CD14-positive monocyte (primary cell): ENCODE results near the gene NUDT1. TPM values are rescaled to one million over a fixed set of nuclear protein-coding genes. Genes with fewer than 3 reads are reported as not detected.

Source experiments
- DNase-seq, 3 donors: peaks; one replicate each; pipeline ENCODE4 v3.0.0-alpha.2; 2011 to 2022
- H2AFZ ChIP-seq: 2 replicates; pipeline ENCODE4 v1.6.0; 2012; ENCODE audit warnings: mild to moderate bottlenecking, low read depth, low read length, inconsistent platforms; ENCODE audit not compliant: insufficient read depth, poor library complexity, severe bottlenecking
- H3K27ac ChIP-seq, 2 donors: 1 replicate in 1 of 2; 2 replicates in 1 of 2; pipeline ENCODE4 v1.5.1; 2012 to 2013; ENCODE audit warnings: low read length in 2 of 2, control low read depth in 1 of 2, inconsistent platforms in 1 of 2, low read depth in 1 of 2, mild to moderate bottlenecking in 1 of 2
- H3K27me3 ChIP-seq, 2 donors: one replicate each; pipeline versions ENCODE4 v1.6.0 to v1.6.1; 2011 to 2013; ENCODE audit warnings: low read length in 2 of 2; ENCODE audit not compliant: control insufficient read depth in 2 of 2, insufficient read depth in 2 of 2
- H3K36me3 ChIP-seq, 2 donors: replicated peaks in 1 of 2; 1 replicate in 1 of 2; 2 replicates in 1 of 2; pipeline versions ENCODE4 v1.5.1 to v1.6.1; 2012 to 2013; ENCODE audit warnings: low read length in 2 of 2, control low read depth in 1 of 2, inconsistent platforms in 1 of 2, mild to moderate bottlenecking in 1 of 2; ENCODE audit not compliant: insufficient read depth in 2 of 2, control insufficient read depth in 1 of 2
- H3K4me1 ChIP-seq, 2 donors: 1 replicate in 1 of 2; 2 replicates in 1 of 2; pipeline versions ENCODE4 v1.5.1 to v1.6.1; 2012 to 2013; ENCODE audit warnings: low read length in 2 of 2, control low read depth in 1 of 2, inconsistent platforms in 1 of 2, mild to moderate bottlenecking in 1 of 2, moderate library complexity in 1 of 2; ENCODE audit not compliant: insufficient read depth in 2 of 2, control insufficient read depth in 1 of 2
- H3K4me2 ChIP-seq: replicated peaks from 2 replicates; pipeline ENCODE3; 2012; ENCODE audit warnings: low read length, moderate library complexity, mild to moderate bottlenecking; ENCODE audit not compliant: poor library complexity, severe bottlenecking; ENCODE audit errors: extremely low read depth
- H3K4me3 ChIP-seq, 3 experiments: fragments of 200-600 bp in 1 of 3; sonication (generic) in 1 of 3; replicated peaks in 1 of 3; 1 replicate in 2 of 3; 2 replicates in 1 of 3; pipeline ENCODE4 v1.5.1; 2011 to 2013; ENCODE audit warnings: low read length in 3 of 3, mild to moderate bottlenecking in 3 of 3, control low read depth in 2 of 3, low read depth in 2 of 3, inconsistent platforms in 1 of 3, moderate library complexity in 1 of 3
- H3K79me2 ChIP-seq: 2 replicates; pipeline ENCODE4 v1.6.0; 2012; ENCODE audit warnings: mild to moderate bottlenecking, control low read depth, inconsistent platforms, low read length, moderate library complexity; ENCODE audit not compliant: insufficient read depth
- H3K9ac ChIP-seq: 2 replicates; pipeline ENCODE4 v1.6.0; 2017; ENCODE audit warnings: low read length, mild to moderate bottlenecking; ENCODE audit not compliant: insufficient read depth, poor library complexity, severe bottlenecking
- H3K9me3 ChIP-seq, 2 donors: replicated peaks in 1 of 2; 1 replicate in 1 of 2; 2 replicates in 1 of 2; pipeline versions ENCODE4 v1.5.1 to v1.6.1; 2012 to 2013; ENCODE audit warnings: low read length in 2 of 2, control low read depth in 1 of 2; ENCODE audit not compliant: control insufficient read depth in 1 of 2, insufficient read depth in 1 of 2
- H4K20me1 ChIP-seq: 2 replicates; pipeline ENCODE4 v1.6.0; 2012; ENCODE audit warnings: mild to moderate bottlenecking, low read length, control low read depth, moderate library complexity; ENCODE audit not compliant: insufficient read depth
- H3K27ac Mint-ChIP-seq, 7 donors: one replicate each; pipeline ENCODE4 v1.8.0; 2020; ENCODE audit warnings: mild to moderate bottlenecking in 7 of 7, mixed read lengths in 7 of 7, moderate library complexity in 6 of 7, inconsistent platforms in 2 of 7
- H3K27me3 Mint-ChIP-seq, 3 donors: one replicate each; pipeline ENCODE4 v1.8.0; 2021 to 2022; ENCODE audit warnings: low read depth in 3 of 3, mild to moderate bottlenecking in 3 of 3, mixed read lengths in 3 of 3, moderate library complexity in 3 of 3, inconsistent platforms in 1 of 3
- H3K36me3 Mint-ChIP-seq, 2 donors: one replicate each; pipeline ENCODE4 v1.8.0; 2020; ENCODE audit warnings: mixed read lengths in 2 of 2, inconsistent platforms in 1 of 2, mild to moderate bottlenecking in 1 of 2
- H3K4me1 Mint-ChIP-seq: one replicate; pipeline ENCODE4 v1.8.0; 2020; ENCODE audit warnings: mild to moderate bottlenecking, mixed read lengths
- H3K4me3 Mint-ChIP-seq, 2 donors: one replicate each; pipeline ENCODE4 v1.8.0; 2020; ENCODE audit warnings: mild to moderate bottlenecking in 2 of 2, mixed read lengths in 2 of 2, moderate library complexity in 1 of 2
- H3K9me3 Mint-ChIP-seq, 7 donors: one replicate each; pipeline ENCODE4 v1.8.0; 2020 to 2022; ENCODE audit warnings: mixed read lengths in 7 of 7, mild to moderate bottlenecking in 6 of 7, moderate library complexity in 6 of 7, inconsistent platforms in 2 of 7
- WGBS: methylation state at CpG from one replicate; pipeline ENCODE4 v1.1.5; 2013; ENCODE audit warnings: missing lambda C conversion rate; ENCODE audit not compliant: insufficient coverage; 5-methylcytosine and 5-hydroxymethylcytosine counted together
- intact Hi-C, 2 donors: fragments of 100-400 bp; cut with micrococcal nuclease; formaldehyde crosslinking; loops; one replicate each; pipeline versions ENCODE4 v1.15.0 to v1.15.1; 2023
- polyA plus RNA-seq, 3 donors: library from polyadenylated mRNA; depleted of rRNA in 1 of 3; unstranded in 2 of 3; stranded (reverse) in 1 of 3; fragments of 300-500 nt in 2 of 3; fragments of >200 nt in 1 of 3; fragmentation: Illumina TruSeq in 2 of 3; gene quantifications; 1 replicate in 2 of 3; 2 replicates in 1 of 3; pipeline ENCODE4 v1.2.3, GENCODE V29; 2012 to 2021
- TF ChIP-seq, protein P1 (sequence below): fragments of 200-600 bp; IDR thresholded peaks from one replicate; pipeline ENCODE4 v1.8.0; 2022; ENCODE audit warnings: antibody characterized with exemption, mild to moderate bottlenecking

Gene NUDT1
- polyA plus RNA-seq, 3 donors = 19.6 to 42.6 (median 40.8) TPM

DNA sequence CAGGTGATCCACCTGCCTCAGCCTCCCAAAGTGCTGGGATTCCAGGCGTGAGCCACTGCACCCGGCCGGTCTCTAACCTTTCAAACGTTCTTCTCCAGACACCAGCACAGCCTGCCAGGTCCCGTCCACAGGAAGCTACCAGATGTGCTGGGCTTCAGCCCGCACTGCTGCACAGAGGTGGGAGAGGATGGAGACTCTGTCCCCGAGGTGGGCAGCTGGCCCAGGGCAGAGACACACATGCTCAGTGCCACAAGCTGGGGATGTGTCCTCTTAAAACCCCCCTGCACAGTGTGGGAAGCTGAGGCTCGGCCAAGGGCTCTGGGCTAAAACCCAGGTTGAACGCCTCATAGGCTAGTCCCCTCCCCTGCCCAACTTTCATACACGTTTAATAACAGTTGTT, 9.4 kb downstream of the NUDT1 start:
- Mint-ChIP-seq H3K27ac (peak overlapping the region in 1 of 7 donors; percentile 83), H3K9me3 (no peaks in the 10 kb centered on the region), H3K4me1 (peaks cover 31% of the 10 kb centered on the region), H3K27me3 (no peaks in the 10 kb centered on the region), H3K4me3 (no peak overlapping the region), H3K36me3 (peaks cover 35 to 37% of the 10 kb centered on the region in 2 donors)
- no peak overlapping the region for H3K27ac ChIP-seq
- no peak overlapping the region for H3K9ac ChIP-seq
- no peak overlapping the region for H3K4me3 ChIP-seq
- intact Hi-C loops = no loop called here
- no peaks in the 10 kb centered on the region for H3K27me3 ChIP-seq
- no peak overlapping the region for H2AFZ ChIP-seq
- no peaks in the 10 kb centered on the region for H3K79me2 ChIP-seq
- peaks cover 26 to 28% of the 10 kb centered on the region in 2 donors for H3K4me1 ChIP-seq
- no peaks in the 10 kb centered on the region for H3K9me3 ChIP-seq
- H4K20me1 ChIP-seq = no peaks in the 10 kb centered on the region
- peaks cover 23 to 33% of the 10 kb centered on the region in 2 donors for H3K36me3 ChIP-seq
- H3K4me2 ChIP-seq = no peak overlapping the region
- DNase-seq = no peak
- 100% methylated on average over 1 of the region's 10 CpGs for WGBS
- TF ChIP-seq, protein P1, sequence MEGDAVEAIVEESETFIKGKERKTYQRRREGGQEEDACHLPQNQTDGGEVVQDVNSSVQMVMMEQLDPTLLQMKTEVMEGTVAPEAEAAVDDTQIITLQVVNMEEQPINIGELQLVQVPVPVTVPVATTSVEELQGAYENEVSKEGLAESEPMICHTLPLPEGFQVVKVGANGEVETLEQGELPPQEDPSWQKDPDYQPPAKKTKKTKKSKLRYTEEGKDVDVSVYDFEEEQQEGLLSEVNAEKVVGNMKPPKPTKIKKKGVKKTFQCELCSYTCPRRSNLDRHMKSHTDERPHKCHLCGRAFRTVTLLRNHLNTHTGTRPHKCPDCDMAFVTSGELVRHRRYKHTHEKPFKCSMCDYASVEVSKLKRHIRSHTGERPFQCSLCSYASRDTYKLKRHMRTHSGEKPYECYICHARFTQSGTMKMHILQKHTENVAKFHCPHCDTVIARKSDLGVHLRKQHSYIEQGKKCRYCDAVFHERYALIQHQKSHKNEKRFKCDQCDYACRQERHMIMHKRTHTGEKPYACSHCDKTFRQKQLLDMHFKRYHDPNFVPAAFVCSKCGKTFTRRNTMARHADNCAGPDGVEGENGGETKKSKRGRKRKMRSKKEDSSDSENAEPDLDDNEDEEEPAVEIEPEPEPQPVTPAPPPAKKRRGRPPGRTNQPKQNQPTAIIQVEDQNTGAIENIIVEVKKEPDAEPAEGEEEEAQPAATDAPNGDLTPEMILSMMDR = no peak

DNA sequence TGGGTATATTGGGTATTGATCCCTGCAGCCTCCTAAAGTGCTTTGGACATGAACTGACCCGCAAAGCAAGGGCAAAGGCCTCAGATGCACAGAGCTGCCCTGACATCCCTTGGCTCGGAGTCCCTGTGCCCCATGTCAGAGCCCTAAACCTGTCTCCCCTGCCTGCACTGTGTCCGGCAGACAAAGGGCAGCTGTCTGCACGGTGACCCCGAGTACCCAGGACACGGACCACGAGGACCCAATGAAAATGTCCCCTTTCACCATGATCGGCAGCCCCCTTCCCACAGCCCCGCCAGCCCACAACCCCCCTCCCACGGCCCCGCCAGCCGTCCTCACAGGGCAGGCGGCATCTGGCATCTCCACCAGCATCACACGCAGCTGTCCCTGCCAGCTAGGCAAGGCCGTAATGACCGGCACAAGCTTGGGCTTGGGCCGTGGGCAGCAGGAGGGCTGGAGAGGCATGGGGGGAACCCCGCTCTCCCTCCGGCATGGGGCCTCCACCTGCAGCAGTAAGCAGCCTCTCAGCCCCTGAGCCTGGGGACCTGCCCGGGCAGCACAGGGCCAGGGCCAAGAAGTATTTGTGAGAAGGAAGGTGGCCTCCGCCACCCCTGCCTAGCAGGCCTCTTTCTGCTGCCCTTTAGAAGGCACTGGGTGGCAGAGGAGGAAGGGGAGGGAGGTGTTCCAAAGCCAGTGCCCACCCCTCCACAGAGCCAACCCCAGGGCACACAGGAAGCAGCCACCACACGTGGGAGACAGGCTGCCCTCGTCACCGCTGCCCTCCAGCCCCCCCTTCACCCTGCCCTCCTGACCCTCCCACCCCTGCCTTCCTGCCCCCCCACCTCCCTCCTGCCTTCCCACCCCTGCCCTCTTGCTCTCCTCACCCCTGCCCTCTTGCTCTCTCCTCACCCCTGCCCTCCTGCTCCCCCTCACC, 10.1 kb downstream of the NUDT1 start:
- TF ChIP-seq, protein P1 = no peak
- peaks cover 19 to 21% of the 10 kb centered on the region in 2 donors for H3K4me1 ChIP-seq
- 66% methylated on average over 13 of the region's 24 CpGs for WGBS
- H3K27me3 ChIP-seq = no peaks in the 10 kb centered on the region
- intact Hi-C loops = no loop called here
- no peaks in the 10 kb centered on the region for H4K20me1 ChIP-seq
- no peak overlapping the region for H3K27ac ChIP-seq
- no peak for DNase-seq
- no peaks in the 10 kb centered on the region for H3K79me2 ChIP-seq
- H3K9me3 ChIP-seq = no peaks in the 10 kb centered on the region
- H3K4me3 ChIP-seq = no peak overlapping the region
- H3K36me3 ChIP-seq = peaks cover 30 to 40% of the 10 kb centered on the region in 2 donors
- H3K9ac ChIP-seq = no peak overlapping the region
- no peak overlapping the region for H2AFZ ChIP-seq
- H3K27ac Mint-ChIP-seq = peak overlapping the region in 1 of 7 donors; percentile 35
- H3K4me2 ChIP-seq = no peak overlapping the region
- H3K4me3 Mint-ChIP-seq = no peak overlapping the region
- H3K27me3 Mint-ChIP-seq = peaks cover 0 to 2% (median 0%) of the 10 kb centered on the region in 3 donors
- H3K36me3 Mint-ChIP-seq = peaks cover 39 to 43% of the 10 kb centered on the region in 2 donors
- peaks cover 25% of the 10 kb centered on the region for H3K4me1 Mint-ChIP-seq
- H3K9me3 Mint-ChIP-seq = no peaks in the 10 kb centered on the region
